K562 (cell line): ENCODE measurements around the gene RTBDN. TPM values are rescaled to one million over a fixed set of nuclear protein-coding genes. Genes with fewer than 3 reads are reported as not detected.

ENCODE experiments used
- ETV6 ChIP-seq, 3 experiments: fragments of 150-350 bp in 1 of 3; sonication (generic) in 1 of 3; formaldehyde crosslinking in 1 of 3; IDR thresholded peaks; 2 replicates each; pipeline versions ENCODE4 v1.6.1 to v1.8.0; 2014 to 2022; ENCODE audit warnings: borderline replicate concordance in 2 of 3, low read depth in 2 of 3, antibody characterized with exemption in 1 of 3, low read length in 1 of 3, mild to moderate bottlenecking in 1 of 3, missing genetic modification reagents in 1 of 3
- FOXJ2 ChIP-seq: fragments of 200-800 bp; sonication (Bioruptor generic); IDR thresholded peaks from 2 replicates; pipeline ENCODE4 v1.6.1; 2016; ENCODE audit warnings: missing genetic modification characterization, missing compliant biosample characterization
- GATAD2A ChIP-seq: fragments of 450-650 bp; IDR thresholded peaks from 2 replicates; pipeline ENCODE4 v1.6.1; 2017
- HEY1 ChIP-seq: fragments of 250-450 bp; sonication (Bioruptor Pico); IDR thresholded peaks from 2 replicates; pipeline ENCODE4 v1.5.0; 2020; ENCODE audit warnings: mild to moderate bottlenecking, moderate library complexity, borderline replicate concordance
- HMGN3 ChIP-seq: IDR thresholded peaks from 2 replicates; pipeline ENCODE4 v1.6.1; 2011; ENCODE audit warnings: borderline replicate concordance, low read depth, mild to moderate bottlenecking, mixed read lengths, low read length; ENCODE audit not compliant: insufficient read length; ENCODE audit errors: extremely low read depth
- HSF4 ChIP-seq: fragments of 250-450 bp; sonication (Bioruptor Pico); IDR thresholded peaks from 2 replicates; pipeline ENCODE4 v2.1.2; 2022; ENCODE audit warnings: mild to moderate bottlenecking, moderate library complexity, borderline replicate concordance
- KLF6 ChIP-seq: fragments of 250-450 bp; sonication (Bioruptor Pico); IDR thresholded peaks from 2 replicates; pipeline ENCODE4 v1.4.0; 2020; ENCODE audit warnings: mild to moderate bottlenecking, moderate library complexity, borderline replicate concordance
- MIER1 ChIP-seq: fragments of 450-650 bp; IDR thresholded peaks from 2 replicates; pipeline ENCODE4 v1.6.1; 2016; ENCODE audit warnings: antibody characterized with exemption, mild to moderate bottlenecking, low read depth
- MTA1 ChIP-seq: fragments of 450-650 bp; IDR thresholded peaks from 2 replicates; pipeline ENCODE4 v1.6.1; 2017; ENCODE audit warnings: borderline replicate concordance
- NBN ChIP-seq: fragments of 450-650 bp; IDR thresholded peaks from 2 replicates; pipeline ENCODE4 v1.6.1; 2016; ENCODE audit warnings: low read depth, mild to moderate bottlenecking
- NR1H2 ChIP-seq: sonication (generic); formaldehyde crosslinking; IDR thresholded peaks from 2 replicates; pipeline ENCODE4 v1.4.0; 2020; ENCODE audit warnings: mild to moderate bottlenecking, missing genetic modification reagents
- NR3C1 ChIP-seq: sonication (generic); formaldehyde crosslinking; IDR thresholded peaks from 2 replicates; pipeline ENCODE4 v1.8.1; 2022; ENCODE audit warnings: missing genetic modification reagents
- POLR3A ChIP-seq: IDR thresholded peaks from 2 replicates; pipeline ENCODE4 v1.6.1; 2011; ENCODE audit warnings: borderline replicate concordance, mild to moderate bottlenecking, moderate library complexity; ENCODE audit not compliant: insufficient read length, insufficient read depth; ENCODE audit errors: extremely low read depth
- SMAD3 ChIP-seq: fragments of 450-650 bp; formaldehyde crosslinking; conservative IDR thresholded peaks from 2 replicates; pipeline ENCODE4 v1.4.0; 2020; ENCODE audit warnings: mild to moderate bottlenecking
- SUPT5H ChIP-seq: fragments of 450-650 bp; IDR thresholded peaks from 2 replicates; pipeline ENCODE4 v1.6.1; 2016
- ZC3H4 ChIP-seq: sonication (generic); formaldehyde crosslinking; IDR thresholded peaks from 2 replicates; pipeline ENCODE4 v1.9.0; 2021; ENCODE audit warnings: missing genetic modification reagents, borderline replicate concordance
- ZC3H8 ChIP-seq: fragments of 450-650 bp; IDR thresholded peaks from 2 replicates; pipeline ENCODE4 v1.6.1; 2017
- ZNF146 ChIP-seq: IDR thresholded peaks from one replicate; pipeline ENCODE4 v1.6.1; 2018; ENCODE audit warnings: missing compliant biosample characterization; ENCODE audit not compliant: unreplicated experiment
- ZNF311 ChIP-seq: fragments of 250-450 bp; sonication (Bioruptor Pico); IDR thresholded peaks from 2 replicates; pipeline ENCODE4 v1.4.0; 2020; ENCODE audit warnings: mild to moderate bottlenecking, moderate library complexity
- ZNF354B ChIP-seq: fragments of 250-450 bp; sonication (Bioruptor Pico); IDR thresholded peaks from 2 replicates; pipeline ENCODE4 v1.4.0; 2020
- polyA plus RNA-seq, 8 experiments: library from polyadenylated mRNA; depleted of rRNA in 4 of 8; stranded (reverse) in 5 of 8; unstranded in 3 of 8; fragments of >200 nt; fragmentation: Nextera tagmentation in 2 of 8; fragmentation: Illumina TruSeq in 1 of 8; extraction: Ambion mirVana in 2 of 8; extraction: Trizol in 1 of 8; gene quantifications; 2 replicates each; pipeline versions ENCODE4 v1.2.1 to v1.2.3, GENCODE V29; 2011 to 2014; ENCODE audit warnings: inconsistent platforms in 1 of 8, missing spikeins in 1 of 8
- total RNA-seq, 7 experiments: library from RNA; depleted of rRNA in 6 of 7; stranded (reverse); fragments of >200 nt in 6 of 7; fragmentation: Illumina TruSeq in 2 of 7; extraction: Trizol in 2 of 7; gene quantifications; 2 replicates each; pipeline versions ENCODE4 v1.2.1 to v1.2.3, GENCODE V29; 2011 to 2021; ENCODE audit warnings: low replicate concordance in 1 of 7
- TF ChIP-seq, protein P1 (sequence below): sonication (generic); formaldehyde crosslinking; IDR thresholded peaks from 2 replicates; pipeline ENCODE4 v1.8.0; 2022; ENCODE audit warnings: missing genetic modification reagents, mild to moderate bottlenecking, moderate library complexity, borderline replicate concordance
- TF ChIP-seq, protein P2 (sequence below), 2 experiments: IDR thresholded peaks; 2 replicates each; pipeline ENCODE4 v1.6.1; 2012; ENCODE audit warnings: improper control_type of control experiment in 2 of 2, low read depth in 2 of 2, low read length in 2 of 2, borderline replicate concordance in 1 of 2
- TF ChIP-seq, protein P3 (sequence below): fragments of 250-450 bp; sonication (Bioruptor Pico); IDR thresholded peaks from 2 replicates; pipeline ENCODE4 v1.5.0; 2022; ENCODE audit warnings: mild to moderate bottlenecking
- TF ChIP-seq, protein P4 (sequence below): sonication (generic); formaldehyde crosslinking; IDR thresholded peaks from 2 replicates; pipeline ENCODE4 v1.5.0; 2020; ENCODE audit warnings: missing genetic modification reagents

The RTBDN gene
- total and polyA plus RNA-seq, 9 of the 15 experiments (the other 6 are each of a cell fraction or from before 2014, with no cell fraction given) = 0.20 to 2.3 (median 0.72) TPM; not detected in 1

GRCh38 chr19:12784394-12784870 lies 49.9 kb downstream of the RTBDN start (continued):
- TF ChIP-seq MIER1 (peak; percentile 51), NBN (peak; percentile 58; the same call in 1 of the 2 replicates), HSF4 (CRISPR knock-in tag) (no peak), HEY1 (no peak), GATAD2A (peak; percentile 92), ZC3H4 (CRISPR knock-in tag) (no peak), HMGN3 (no peak), ETV6 (IDR thresholded peaks at IDR 0.05; ENCODE audit: borderline replicate concordance in 1 of 2, low read depth in 2 of 2, low read length in 1 of 2) (no peak), ETV6 (CRISPR knock-in tag; IDR thresholded peaks at IDR 0.05; ENCODE audit: borderline replicate concordance) (no peak), ZC3H8 (no peak), KLF6 (CRISPR knock-in tag) (peak; percentile 7; the same call in 1 of the 2 replicates), ZNF146 (no peak), SUPT5H (no peak), ZNF354B (CRISPR knock-in tag) (no peak), FOXJ2 (tag) (peak; percentile 84), POLR3A (no peak), NR3C1 (CRISPR knock-in tag) (no peak), SMAD3 (CRISPR knock-in tag) (0 out of 2 replicates have a peak, but pooled peaks have one; percentile 25), ZNF311 (CRISPR knock-in tag) (no peak), NR1H2 (CRISPR knock-in tag) (no peak), MTA1 (peak; percentile 84)
- TF ChIP-seq, protein P1, sequence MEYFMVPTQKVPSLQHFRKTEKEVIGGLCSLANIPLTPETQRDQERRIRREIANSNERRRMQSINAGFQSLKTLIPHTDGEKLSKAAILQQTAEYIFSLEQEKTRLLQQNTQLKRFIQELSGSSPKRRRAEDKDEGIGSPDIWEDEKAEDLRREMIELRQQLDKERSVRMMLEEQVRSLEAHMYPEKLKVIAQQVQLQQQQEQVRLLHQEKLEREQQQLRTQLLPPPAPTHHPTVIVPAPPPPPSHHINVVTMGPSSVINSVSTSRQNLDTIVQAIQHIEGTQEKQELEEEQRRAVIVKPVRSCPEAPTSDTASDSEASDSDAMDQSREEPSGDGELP (CRISPR knock-in tag) = peak; percentile 82
- TF ChIP-seq, protein P2, sequence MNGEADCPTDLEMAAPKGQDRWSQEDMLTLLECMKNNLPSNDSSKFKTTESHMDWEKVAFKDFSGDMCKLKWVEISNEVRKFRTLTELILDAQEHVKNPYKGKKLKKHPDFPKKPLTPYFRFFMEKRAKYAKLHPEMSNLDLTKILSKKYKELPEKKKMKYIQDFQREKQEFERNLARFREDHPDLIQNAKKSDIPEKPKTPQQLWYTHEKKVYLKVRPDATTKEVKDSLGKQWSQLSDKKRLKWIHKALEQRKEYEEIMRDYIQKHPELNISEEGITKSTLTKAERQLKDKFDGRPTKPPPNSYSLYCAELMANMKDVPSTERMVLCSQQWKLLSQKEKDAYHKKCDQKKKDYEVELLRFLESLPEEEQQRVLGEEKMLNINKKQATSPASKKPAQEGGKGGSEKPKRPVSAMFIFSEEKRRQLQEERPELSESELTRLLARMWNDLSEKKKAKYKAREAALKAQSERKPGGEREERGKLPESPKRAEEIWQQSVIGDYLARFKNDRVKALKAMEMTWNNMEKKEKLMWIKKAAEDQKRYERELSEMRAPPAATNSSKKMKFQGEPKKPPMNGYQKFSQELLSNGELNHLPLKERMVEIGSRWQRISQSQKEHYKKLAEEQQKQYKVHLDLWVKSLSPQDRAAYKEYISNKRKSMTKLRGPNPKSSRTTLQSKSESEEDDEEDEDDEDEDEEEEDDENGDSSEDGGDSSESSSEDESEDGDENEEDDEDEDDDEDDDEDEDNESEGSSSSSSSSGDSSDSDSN (IDR thresholded peaks at IDR 0.05; ENCODE audit: borderline replicate concordance in 1 of 2, low read depth in 2 of 2, low read length in 2 of 2) = 0 out of 4 replicates have a peak, but pooled peaks of 1 of the 2 experiments have one; percentile 23
- TF ChIP-seq, protein P3, sequence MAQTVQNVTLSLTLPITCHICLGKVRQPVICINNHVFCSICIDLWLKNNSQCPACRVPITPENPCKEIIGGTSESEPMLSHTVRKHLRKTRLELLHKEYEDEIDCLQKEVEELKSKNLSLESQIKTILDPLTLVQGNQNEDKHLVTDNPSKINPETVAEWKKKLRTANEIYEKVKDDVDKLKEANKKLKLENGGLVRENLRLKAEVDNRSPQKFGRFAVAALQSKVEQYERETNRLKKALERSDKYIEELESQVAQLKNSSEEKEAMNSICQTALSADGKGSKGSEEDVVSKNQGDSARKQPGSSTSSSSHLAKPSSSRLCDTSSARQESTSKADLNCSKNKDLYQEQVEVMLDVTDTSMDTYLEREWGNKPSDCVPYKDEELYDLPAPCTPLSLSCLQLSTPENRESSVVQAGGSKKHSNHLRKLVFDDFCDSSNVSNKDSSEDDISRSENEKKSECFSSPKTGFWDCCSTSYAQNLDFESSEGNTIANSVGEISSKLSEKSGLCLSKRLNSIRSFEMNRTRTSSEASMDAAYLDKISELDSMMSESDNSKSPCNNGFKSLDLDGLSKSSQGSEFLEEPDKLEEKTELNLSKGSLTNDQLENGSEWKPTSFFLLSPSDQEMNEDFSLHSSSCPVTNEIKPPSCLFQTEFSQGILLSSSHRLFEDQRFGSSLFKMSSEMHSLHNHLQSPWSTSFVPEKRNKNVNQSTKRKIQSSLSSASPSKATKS (CRISPR knock-in tag) = no peak
- TF ChIP-seq, protein P4, sequence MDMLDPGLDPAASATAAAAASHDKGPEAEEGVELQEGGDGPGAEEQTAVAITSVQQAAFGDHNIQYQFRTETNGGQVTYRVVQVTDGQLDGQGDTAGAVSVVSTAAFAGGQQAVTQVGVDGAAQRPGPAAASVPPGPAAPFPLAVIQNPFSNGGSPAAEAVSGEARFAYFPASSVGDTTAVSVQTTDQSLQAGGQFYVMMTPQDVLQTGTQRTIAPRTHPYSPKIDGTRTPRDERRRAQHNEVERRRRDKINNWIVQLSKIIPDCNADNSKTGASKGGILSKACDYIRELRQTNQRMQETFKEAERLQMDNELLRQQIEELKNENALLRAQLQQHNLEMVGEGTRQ = no peak
